ENCODE data around the gene TEK. TPM values are rescaled to one million over a fixed set of nuclear protein-coding genes. Genes with fewer than 3 reads are reported as not detected.
A peak's percentile ranks its signal among the peaks of the same experiment; 100 is the strongest.

TEK gene
- total RNA-seq, 1 experiment from 2014 or later, result 4.0 TPM

DNA sequence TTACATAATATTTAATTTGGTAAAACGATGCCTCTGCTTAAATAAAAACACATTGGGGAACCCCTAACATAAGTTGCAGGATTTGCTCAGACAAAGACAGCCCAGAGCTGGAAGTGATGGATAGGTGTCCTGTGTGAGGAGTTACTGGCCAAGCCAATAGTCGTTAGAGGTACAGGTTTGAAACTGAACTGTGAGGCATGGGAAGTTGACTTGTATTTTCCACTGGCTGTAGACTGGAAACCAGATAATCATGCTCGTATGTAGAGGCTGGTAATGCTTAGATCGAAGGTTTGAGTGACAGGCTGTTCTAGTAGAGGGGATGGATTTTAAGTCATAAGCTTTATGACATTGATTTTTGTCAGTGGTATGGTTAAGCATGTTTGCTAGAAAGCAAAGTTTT, 24.8 kb downstream of the TEK start:
- H3K9me3 ChIP-seq (replicated peaks), result no peaks in the 10 kb centered on the region
- H3K27ac ChIP-seq, result no peak overlapping the region
- H3K4me3 ChIP-seq, result no peak overlapping the region
- DNase-seq (ENCODE audit: low read depth in 1 of 2, low spot score in 2 of 2), result no peak
- H3K27me3 ChIP-seq (replicated peaks), result no peaks in the 10 kb centered on the region
- H3K36me3 ChIP-seq, result no peaks in the 10 kb centered on the region
- H3K4me1 ChIP-seq (replicated peaks), result no peaks in the 10 kb centered on the region

DNA sequence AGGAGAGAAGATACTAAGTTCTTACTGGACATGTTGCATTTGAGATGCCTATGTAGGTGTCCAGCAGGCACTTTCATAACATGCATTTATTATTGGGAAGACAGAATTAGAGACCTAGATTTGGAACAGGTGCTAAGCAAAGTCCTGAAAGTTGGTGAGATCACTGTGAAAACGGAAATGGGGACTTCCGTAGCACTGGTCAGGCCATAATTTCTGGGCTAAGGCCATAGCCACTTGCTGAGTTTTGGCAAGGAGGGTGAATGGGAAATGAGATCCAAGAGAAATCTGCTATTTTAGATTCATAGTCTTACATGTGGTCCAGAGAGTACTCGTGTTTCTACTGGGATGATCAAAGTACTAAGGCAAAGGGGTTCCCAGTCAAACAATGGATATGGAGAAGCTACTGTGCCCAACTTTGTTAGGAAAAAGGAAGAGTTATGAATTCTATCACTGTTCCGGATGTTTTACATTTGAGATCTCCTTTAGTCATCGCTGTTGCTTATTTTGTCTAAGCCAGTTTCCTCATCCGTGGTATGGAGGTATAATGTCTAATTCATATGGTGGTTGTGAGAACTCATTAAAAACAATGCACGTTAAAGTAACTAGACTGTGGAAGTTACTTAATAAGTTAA, 33.4 kb downstream of the TEK start:
- no peak overlapping the region for H3K27ac ChIP-seq

DNA sequence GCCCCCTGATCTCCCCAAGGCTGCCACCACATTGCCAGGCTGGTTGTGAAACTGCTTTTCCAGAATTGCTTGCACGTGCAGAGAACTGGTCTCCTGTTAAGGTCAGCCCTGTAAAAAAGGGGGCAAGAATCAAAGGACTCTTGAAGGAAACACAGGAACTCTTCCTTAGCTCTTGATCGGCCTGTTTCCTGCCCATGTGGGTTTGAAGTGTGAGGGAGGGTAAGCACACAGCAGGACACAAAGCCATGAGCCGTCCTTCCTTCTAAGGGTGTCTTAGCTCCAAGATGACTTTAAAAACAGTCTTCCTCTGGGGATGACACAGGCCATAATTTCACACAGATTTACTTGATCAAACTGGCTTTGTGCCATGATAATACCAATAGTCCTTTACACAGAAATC, 36.1 kb downstream of the TEK start:
- no peaks in the 10 kb centered on the region for H3K27me3 ChIP-seq (replicated peaks)
- no peaks in the 10 kb centered on the region for H3K36me3 ChIP-seq
- no peaks in the 10 kb centered on the region for H3K4me1 ChIP-seq (replicated peaks)
- H3K27ac ChIP-seq, result no peak overlapping the region
- DNase-seq (ENCODE audit: low read depth in 1 of 2, low spot score in 2 of 2), result no peak
- no peak overlapping the region for H3K4me3 ChIP-seq
- no peaks in the 10 kb centered on the region for H3K9me3 ChIP-seq (replicated peaks)

More for the DNA sequence above, 33.4 kb downstream of the TEK start:
- H3K4me3 ChIP-seq, result no peak overlapping the region
- no peak for DNase-seq (ENCODE audit: low read depth in 1 of 2, low spot score in 2 of 2)
- no peaks in the 10 kb centered on the region for H3K4me1 ChIP-seq (replicated peaks)
- no peaks in the 10 kb centered on the region for H3K27me3 ChIP-seq (replicated peaks)
- no peaks in the 10 kb centered on the region for H3K9me3 ChIP-seq (replicated peaks)
- no peaks in the 10 kb centered on the region for H3K36me3 ChIP-seq

DNA sequence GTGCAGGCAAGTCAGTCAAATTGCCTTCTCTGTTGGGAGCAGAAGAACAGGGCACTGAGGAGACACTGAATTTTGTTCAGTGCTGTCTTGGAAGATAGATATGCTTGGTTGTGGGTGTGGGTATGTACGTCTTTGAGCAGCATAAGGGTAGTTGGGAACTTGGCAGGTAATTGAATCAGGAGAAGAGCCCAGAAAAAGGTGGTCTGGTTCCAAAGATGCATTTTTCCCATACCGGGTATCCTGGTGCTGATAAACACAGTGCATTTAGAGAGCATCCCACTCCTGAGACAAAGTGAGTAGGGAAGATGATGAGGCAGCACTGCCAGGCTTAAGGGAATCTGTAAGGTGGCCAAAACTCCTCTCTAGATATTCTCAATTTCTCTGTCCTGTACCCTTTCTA, 40.6 kb downstream of the TEK start:
- Histone ChIP-seq H3K27ac (no peak overlapping the region), H3K9me3 (replicated peaks) (no peaks in the 10 kb centered on the region), H3K4me3 (no peak overlapping the region), H3K4me1 (replicated peaks) (peaks cover 27% of the 10 kb centered on the region), H3K36me3 (no peaks in the 10 kb centered on the region), H3K27me3 (replicated peaks) (no peaks in the 10 kb centered on the region)
- no peak for DNase-seq (ENCODE audit: low read depth in 1 of 2, low spot score in 2 of 2)

DNA sequence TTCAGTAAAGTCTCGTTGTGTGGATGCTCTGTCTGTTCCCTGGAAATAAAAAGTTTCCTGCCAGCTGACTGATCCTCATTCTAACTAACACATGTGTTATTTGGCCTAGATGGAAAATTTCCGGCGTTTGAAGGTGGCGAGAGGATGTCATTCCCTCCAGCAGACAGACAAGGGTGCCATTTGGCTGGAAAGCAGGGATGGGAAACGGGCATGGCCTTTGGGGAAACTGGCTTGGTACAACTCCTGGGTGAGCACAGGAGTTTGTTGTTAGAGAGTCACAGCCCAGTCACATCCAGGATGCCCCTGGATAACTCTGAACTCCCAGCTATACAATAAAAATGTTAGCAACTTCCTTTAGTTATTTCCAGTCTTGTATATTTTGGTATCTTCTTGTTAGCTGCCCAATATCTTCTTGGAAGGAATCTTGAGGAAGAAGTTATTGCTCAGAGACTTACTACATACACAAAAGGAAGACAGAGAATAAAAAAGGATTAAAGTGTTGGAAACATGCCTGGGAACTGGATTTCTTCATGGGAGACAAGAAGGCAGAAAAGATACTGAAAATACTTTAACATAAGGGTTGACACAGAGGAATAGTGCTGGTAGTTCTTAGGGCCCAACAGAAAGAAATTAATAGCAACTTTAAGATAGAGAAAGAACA, 41.9 kb downstream of the TEK start:
- DNase-seq (ENCODE audit: low read depth in 1 of 2, low spot score in 2 of 2), result no peak
- Histone ChIP-seq H3K4me1 (replicated peaks) (peaks cover 35% of the 10 kb centered on the region), H3K36me3 (no peaks in the 10 kb centered on the region), H3K9me3 (replicated peaks) (no peaks in the 10 kb centered on the region), H3K4me3 (no peak overlapping the region), H3K27ac (peak overlapping the region; percentile 51), H3K27me3 (replicated peaks) (no peaks in the 10 kb centered on the region)

DNA sequence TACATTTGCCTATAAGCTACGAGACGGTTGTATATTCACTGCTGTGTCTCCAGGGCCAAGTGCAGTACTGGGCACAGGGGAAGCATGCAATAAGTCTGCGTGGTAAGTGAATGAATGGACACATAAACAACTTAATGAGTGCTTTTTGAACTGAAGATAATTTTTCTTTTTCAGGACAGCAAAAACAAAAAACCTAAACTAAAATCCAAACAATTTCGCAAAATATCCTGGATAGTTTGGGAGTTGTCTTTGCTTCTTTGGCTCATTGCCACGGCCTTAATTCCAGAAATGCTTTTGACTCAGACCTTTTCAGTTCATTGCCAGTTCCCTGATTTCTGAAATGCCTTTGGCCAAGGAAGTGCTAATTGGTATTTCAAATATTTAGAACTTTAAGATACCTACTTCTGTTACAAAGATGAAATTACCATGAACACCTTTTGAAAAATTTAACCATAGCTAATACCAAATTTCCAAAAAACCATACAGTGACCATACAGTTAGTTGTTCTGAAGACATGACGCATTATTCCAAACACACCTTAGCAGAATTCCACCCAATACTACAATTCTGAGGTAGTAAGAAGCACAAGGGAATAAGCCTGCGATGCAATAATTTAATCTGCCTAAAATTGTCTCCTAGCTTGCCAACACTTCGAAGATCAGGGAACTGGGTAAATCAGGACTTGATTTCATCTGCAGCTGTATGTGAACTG, 42.8 kb downstream of the TEK start:
- peak; percentile 50 to 62 for DNase-seq (ENCODE audit: low read depth in 1 of 2, low spot score in 2 of 2)
- Histone ChIP-seq H3K4me1 (replicated peaks) (peaks cover 35% of the 10 kb centered on the region), H3K4me3 (no peak overlapping the region), H3K9me3 (replicated peaks) (no peaks in the 10 kb centered on the region), H3K27me3 (replicated peaks) (no peaks in the 10 kb centered on the region), H3K27ac (peak overlapping the region; percentile 51), H3K36me3 (no peaks in the 10 kb centered on the region)

DNA sequence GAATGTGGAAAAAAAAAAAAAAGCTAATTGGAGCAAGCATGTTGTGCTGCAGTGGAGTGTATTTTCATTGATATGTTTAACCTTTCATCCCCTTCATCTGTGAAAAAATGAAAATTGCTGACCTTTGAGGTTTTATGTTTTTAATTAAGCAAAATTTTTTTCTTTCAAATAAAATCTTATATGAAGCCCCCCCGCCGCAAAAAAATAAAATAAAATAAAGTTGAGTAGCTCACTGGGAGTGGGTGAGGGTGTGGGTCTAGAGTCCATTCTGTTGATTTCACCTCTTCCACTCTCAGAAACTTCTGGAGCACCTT, 43.3 kb downstream of the TEK start:
- no peaks in the 10 kb centered on the region for H3K27me3 ChIP-seq (replicated peaks)
- no peak overlapping the region for H3K4me3 ChIP-seq
- no peak overlapping the region for H3K27ac ChIP-seq
- no peaks in the 10 kb centered on the region for H3K36me3 ChIP-seq
- no peaks in the 10 kb centered on the region for H3K9me3 ChIP-seq (replicated peaks)
- no peak for DNase-seq (ENCODE audit: low read depth in 1 of 2, low spot score in 2 of 2)
- peaks cover 35% of the 10 kb centered on the region for H3K4me1 ChIP-seq (replicated peaks)

DNA sequence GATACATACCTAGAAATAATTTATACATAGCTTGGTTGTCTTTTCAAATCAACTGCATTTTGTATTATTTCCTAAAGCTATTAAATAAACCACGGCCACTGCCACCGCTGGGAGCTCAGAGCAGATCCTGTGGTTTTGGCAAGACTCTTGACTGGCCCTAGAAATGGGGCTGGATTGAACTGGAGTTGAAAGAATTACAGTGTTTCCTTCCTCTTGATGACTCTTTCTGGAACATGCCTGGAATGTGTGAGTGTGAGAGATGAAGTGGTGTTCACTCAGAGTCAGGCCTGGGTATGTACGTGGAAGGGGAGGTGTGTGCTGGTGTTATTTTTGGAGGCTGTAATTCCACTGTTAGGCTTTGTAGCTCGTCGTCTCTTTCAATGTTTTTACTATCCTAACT, 45.9 kb downstream of the TEK start:
- H3K9me3 ChIP-seq (replicated peaks), result no peaks in the 10 kb centered on the region
- no peaks in the 10 kb centered on the region for H3K27me3 ChIP-seq (replicated peaks)
- peak; percentile 54 to 60 for DNase-seq (ENCODE audit: low read depth in 1 of 2, low spot score in 2 of 2)
- H3K36me3 ChIP-seq, result no peaks in the 10 kb centered on the region
- peaks cover 35% of the 10 kb centered on the region for H3K4me1 ChIP-seq (replicated peaks)
- no peak overlapping the region for H3K4me3 ChIP-seq
- H3K27ac ChIP-seq, result peak overlapping the region; percentile 68

DNA sequence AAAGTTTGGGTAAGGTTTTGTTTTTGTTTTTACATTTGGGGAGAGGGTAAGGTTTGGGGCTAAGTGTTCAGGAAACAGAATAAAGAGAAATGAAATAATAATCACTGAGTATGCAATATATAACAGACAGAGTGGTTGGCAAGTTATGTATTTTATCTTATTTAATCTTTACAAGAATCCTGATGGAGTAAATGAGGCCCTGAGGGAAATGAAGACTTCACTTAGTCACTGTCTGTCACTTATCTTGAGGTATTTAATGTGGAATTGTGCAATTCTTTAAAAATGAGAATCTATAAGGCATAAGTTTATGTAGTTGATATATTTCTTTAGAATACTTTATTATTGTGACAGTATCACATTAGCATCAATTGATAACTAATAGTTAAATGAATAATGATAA, 48.1 kb downstream of the TEK start:
- peaks cover 20% of the 10 kb centered on the region for H3K4me1 ChIP-seq (replicated peaks)
- H3K9me3 ChIP-seq (replicated peaks), result no peaks in the 10 kb centered on the region
- no peaks in the 10 kb centered on the region for H3K36me3 ChIP-seq
- no peak overlapping the region for H3K27ac ChIP-seq
- H3K4me3 ChIP-seq, result no peak overlapping the region
- DNase-seq (ENCODE audit: low read depth in 1 of 2, low spot score in 2 of 2), result no peak
- no peaks in the 10 kb centered on the region for H3K27me3 ChIP-seq (replicated peaks)

DNA sequence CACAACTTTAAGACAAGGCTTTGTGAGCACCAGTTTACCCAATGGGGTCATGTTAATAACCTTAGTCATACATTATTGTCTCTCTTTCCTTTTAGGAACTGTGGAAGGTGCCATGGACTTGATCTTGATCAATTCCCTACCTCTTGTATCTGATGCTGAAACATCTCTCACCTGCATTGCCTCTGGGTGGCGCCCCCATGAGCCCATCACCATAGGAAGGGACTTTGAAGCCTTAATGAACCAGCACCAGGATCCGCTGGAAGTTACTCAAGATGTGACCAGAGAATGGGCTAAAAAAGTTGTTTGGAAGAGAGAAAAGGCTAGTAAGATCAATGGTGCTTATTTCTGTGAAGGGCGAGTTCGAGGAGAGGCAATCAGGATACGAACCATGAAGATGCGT, 48.7 kb downstream of the TEK start:
- no peaks in the 10 kb centered on the region for H3K36me3 ChIP-seq
- no peak overlapping the region for H3K4me3 ChIP-seq
- H3K27me3 ChIP-seq (replicated peaks), result no peaks in the 10 kb centered on the region
- no peak overlapping the region for H3K27ac ChIP-seq
- H3K9me3 ChIP-seq (replicated peaks), result no peaks in the 10 kb centered on the region
- DNase-seq (ENCODE audit: low read depth in 1 of 2, low spot score in 2 of 2), result no peak
- peaks cover 14% of the 10 kb centered on the region for H3K4me1 ChIP-seq (replicated peaks)

DNA sequence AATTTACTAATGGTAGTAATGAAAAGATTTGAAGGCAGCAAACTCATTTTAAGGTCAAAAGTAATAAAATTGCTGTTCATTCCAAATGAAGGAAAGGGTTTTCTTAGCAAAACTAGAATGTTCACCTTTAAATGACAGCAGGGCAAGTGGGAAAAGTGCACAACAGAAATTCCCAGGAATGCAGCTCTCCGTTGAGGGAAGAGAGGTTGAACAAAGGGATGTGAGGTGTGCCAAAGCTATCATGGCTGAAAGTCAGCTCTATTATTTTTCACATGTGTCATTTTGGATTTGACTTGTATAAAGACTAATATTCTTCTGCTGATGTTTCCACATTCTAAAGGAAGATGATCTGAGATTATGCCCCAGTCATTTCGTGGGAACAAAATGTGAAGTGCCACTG, 51.6 kb downstream of the TEK start:
- H3K4me1 ChIP-seq (replicated peaks), result peaks cover 12% of the 10 kb centered on the region
- no peaks in the 10 kb centered on the region for H3K36me3 ChIP-seq
- no peak overlapping the region for H3K4me3 ChIP-seq
- H3K27ac ChIP-seq, result no peak overlapping the region
- no peaks in the 10 kb centered on the region for H3K9me3 ChIP-seq (replicated peaks)
- no peaks in the 10 kb centered on the region for H3K27me3 ChIP-seq (replicated peaks)
- DNase-seq (ENCODE audit: low read depth in 1 of 2, low spot score in 2 of 2), result no peak

DNA sequence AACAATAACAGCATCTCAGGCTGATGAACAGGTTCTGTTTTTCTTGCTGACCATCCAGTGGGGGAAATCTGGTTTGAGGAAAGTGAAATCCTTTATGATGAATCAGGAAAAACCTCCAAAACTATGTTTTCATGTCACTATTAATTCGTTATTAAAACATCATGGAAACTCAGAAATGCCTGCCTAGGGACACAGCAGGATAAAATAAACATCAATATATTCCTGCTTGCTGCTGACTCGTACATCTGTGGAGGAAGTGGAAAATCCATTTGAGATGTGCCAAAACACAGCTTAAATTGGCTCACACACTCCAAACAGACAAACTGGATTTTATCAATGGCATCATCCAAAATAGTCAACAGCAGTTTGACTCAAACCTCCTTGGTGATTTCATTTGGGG, 53.0 kb downstream of the TEK start:
- H3K4me1 ChIP-seq (replicated peaks), result peaks cover 14% of the 10 kb centered on the region
- no peak overlapping the region for H3K4me3 ChIP-seq
- DNase-seq (ENCODE audit: low read depth in 1 of 2, low spot score in 2 of 2), result no peak
- no peak overlapping the region for H3K27ac ChIP-seq
- no peaks in the 10 kb centered on the region for H3K36me3 ChIP-seq
- H3K9me3 ChIP-seq (replicated peaks), result no peaks in the 10 kb centered on the region
- H3K27me3 ChIP-seq (replicated peaks), result no peaks in the 10 kb centered on the region

DNA sequence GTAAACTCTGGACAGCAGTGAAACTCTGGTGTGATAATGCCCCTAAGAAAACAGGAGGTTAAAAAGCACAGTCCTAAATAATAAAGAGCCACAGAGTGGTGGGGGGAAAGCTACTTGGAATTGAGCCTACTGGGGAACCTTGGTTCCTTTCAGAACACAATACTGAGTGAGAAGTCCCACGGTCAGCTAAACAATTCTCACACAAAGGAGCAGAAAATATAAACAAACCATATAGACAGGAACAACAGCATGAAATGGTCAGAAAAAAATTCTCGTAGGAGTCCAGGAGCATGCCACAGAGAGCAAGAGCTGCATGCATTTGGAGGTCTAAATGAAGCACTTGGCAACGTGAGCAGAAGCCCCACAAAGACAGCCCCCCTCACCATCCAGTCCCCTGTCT, 56.0 kb downstream of the TEK start:
- Histone ChIP-seq H3K27me3 (replicated peaks) (no peaks in the 10 kb centered on the region), H3K4me1 (replicated peaks) (peaks cover 14% of the 10 kb centered on the region), H3K27ac (peak overlapping the region; percentile 50), H3K4me3 (no peak overlapping the region), H3K36me3 (no peaks in the 10 kb centered on the region), H3K9me3 (replicated peaks) (no peaks in the 10 kb centered on the region)
- peak in 1 of 2 experiments; percentile 53 for DNase-seq (ENCODE audit: low read depth in 1 of 2, low spot score in 2 of 2)

DNA sequence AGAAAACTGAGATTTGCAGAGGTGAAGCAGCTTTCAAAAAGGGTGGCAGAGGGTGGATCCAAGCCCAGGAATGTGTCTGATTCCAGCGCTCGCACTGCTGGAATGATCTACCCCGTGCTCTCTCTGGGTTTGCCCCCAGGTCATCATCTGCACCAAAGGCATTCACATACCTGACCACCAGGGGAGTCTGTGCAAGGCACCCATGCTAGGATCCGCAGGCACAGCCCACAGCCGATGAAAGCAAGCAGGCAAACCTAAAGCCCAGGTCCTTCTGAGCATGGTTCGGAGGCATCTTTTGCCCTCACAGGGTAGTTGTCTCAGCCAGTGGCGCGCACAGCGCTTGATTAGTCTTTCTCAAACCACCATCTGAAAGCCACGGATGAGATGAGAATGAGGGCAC, 56.6 kb downstream of the TEK start:
- DNase-seq (ENCODE audit: low read depth in 1 of 2, low spot score in 2 of 2), result no peak
- Histone ChIP-seq H3K9me3 (replicated peaks) (no peaks in the 10 kb centered on the region), H3K4me1 (replicated peaks) (peaks cover 14% of the 10 kb centered on the region), H3K27ac (0 out of 2 replicates have a peak overlapping the region, but pooled peaks have one; percentile 50), H3K36me3 (no peaks in the 10 kb centered on the region), H3K4me3 (no peak overlapping the region), H3K27me3 (replicated peaks) (no peaks in the 10 kb centered on the region)

Data from SJSA1 (cell line).